AG10803 (cell line): ENCODE measurements around the gene KLF11.

Experiments used
- DNase-seq: peaks from one replicate; pipeline ENCODE4 v3.0.0; 2010; ENCODE audit warnings: low read depth
- H3K4me3 ChIP-seq: 2 replicates; pipeline ENCODE4 v1.5.1; 2011; ENCODE audit warnings: mild to moderate bottlenecking, low read length, control low read depth
- TF ChIP-seq, protein P1 (sequence below): conservative IDR thresholded peaks from 2 replicates; pipeline ENCODE4 v1.5.1; 2011; ENCODE audit warnings: mild to moderate bottlenecking, low read length, control low read depth, inconsistent platforms

KLF11 gene

DNA sequence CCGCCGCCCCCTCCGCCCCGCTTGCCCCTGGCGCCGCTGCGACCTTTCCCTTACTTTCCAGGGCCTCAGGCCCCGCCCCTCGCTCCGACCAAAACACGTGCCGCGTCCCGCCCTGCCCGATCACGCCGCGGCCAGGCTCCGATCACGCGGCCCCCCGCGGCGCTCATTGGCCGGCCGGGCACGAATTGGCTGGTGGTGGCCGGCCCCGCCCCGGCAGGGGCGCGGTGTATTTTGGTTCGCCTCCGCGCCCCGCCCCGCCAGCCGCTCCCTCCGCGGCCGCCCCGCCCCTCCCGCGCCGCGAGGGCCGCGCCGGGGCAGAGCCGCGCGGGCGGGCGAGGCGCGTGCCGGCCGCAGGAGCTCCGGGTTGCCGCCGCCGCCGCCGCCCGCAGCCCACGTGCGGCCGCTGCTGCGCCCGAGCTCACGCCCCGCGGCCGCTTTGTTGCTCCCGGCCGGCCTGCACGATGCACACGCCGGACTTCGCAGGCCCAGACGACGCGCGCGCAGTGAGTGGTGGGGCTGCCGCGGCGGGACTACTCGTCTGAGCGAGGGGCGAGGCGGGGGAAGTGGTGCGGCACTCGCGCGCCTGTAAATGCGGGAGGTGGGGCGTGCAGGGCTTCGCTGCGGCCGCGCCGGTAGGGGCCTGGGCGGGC, at the start of gene KLF11:
Gene KLF11, plus strand, starts transcription at position 295 of the 650 bp plus-strand sequence. Its CDS starts 167 bp downstream, at position 462.
- DNase-seq, result peak; percentile 87
- TF ChIP-seq, protein P1, sequence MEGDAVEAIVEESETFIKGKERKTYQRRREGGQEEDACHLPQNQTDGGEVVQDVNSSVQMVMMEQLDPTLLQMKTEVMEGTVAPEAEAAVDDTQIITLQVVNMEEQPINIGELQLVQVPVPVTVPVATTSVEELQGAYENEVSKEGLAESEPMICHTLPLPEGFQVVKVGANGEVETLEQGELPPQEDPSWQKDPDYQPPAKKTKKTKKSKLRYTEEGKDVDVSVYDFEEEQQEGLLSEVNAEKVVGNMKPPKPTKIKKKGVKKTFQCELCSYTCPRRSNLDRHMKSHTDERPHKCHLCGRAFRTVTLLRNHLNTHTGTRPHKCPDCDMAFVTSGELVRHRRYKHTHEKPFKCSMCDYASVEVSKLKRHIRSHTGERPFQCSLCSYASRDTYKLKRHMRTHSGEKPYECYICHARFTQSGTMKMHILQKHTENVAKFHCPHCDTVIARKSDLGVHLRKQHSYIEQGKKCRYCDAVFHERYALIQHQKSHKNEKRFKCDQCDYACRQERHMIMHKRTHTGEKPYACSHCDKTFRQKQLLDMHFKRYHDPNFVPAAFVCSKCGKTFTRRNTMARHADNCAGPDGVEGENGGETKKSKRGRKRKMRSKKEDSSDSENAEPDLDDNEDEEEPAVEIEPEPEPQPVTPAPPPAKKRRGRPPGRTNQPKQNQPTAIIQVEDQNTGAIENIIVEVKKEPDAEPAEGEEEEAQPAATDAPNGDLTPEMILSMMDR, result no peak
- peak within 1 kb of the TSS; percentile 63 for H3K4me3 ChIP-seq

DNA sequence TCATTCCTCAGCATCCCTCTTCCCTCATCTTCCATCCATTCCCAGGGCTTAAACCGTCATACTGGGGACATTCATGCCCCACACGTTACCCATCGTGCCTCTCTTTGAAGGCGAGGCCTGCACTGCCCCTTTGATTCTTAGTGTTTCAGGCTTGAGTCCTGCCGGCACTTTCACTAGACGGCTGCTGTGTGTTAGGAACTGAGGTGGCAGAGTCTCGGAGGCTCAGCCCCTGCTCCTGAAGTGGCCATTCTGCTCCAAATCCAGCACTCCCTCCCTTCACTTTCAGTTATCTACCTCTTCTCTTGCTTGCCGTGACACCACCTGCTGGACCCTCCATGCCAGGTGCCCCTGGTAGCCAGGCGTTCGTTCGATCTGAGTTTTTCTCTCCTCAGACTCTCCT, 48.9 kb upstream of the KLF11 start:
- TF ChIP-seq, protein P1, result no peak
- DNase-seq, result no peak
- H3K4me3 ChIP-seq, result no peak overlapping the region

DNA sequence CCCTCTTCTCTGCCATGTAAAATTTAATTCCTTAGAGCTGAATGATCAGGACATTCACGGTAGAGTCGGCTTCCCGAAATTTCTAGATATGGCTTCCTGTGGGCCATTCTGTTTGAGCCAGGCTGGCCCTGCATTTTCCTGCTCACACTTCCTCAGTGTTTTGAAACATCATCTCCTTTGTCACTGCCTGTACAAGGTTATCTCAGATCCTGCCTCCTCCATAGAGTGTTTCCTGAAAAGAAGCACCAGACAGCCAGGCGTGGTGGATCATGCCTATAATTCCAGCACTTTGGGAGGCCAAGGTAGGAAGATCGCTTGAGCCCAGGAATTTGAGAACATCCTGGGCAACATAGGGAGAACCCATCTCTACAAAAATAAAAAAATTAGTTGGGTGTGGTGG, 48.3 kb upstream of the KLF11 start:
- TF ChIP-seq, protein P1, result no peak
- no peak overlapping the region for H3K4me3 ChIP-seq
- DNase-seq, result no peak

DNA sequence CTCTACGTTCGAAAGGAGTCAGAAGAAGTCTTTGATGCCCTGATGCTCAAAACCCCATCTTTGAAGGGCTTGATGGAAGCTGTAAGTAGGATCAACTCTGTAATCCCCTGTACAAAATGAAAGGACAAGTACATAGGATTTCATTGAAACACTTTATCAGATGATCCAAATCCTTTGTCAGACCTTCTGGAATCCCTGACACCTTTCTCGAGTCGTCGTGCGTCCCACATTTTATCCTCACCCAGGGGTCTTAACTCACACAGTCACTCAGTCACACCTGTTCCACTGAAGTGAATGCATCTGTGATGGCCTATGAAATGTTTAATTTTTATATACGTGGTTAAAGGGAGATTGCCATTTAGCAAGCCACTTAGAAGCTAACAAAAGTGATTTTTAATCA, 47.0 kb upstream of the KLF11 start:
- TF ChIP-seq, protein P1, result no peak
- DNase-seq, result no peak
- H3K4me3 ChIP-seq, result no peak overlapping the region

DNA sequence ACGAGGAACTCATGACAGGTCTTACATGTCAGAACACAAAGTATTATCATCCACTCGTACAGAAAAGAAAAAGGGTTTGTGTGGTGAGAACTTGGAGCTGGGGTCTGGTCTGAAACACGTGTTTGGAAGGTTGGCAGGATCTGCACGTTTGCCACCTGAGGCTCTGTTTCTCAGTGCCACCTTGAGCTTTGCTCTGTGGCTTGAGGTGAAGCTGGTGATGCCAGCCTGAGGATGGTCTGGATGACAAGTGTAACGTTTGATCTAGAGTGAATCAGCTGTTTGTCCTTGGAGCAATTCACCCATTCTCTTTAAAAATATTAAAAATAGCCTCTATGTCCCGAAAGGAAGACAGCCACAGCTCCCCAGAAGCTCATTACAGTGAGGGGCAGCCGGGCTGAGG, 45.4 kb upstream of the KLF11 start:
- TF ChIP-seq, protein P1, result no peak
- H3K4me3 ChIP-seq, result no peak overlapping the region
- DNase-seq, result no peak

DNA sequence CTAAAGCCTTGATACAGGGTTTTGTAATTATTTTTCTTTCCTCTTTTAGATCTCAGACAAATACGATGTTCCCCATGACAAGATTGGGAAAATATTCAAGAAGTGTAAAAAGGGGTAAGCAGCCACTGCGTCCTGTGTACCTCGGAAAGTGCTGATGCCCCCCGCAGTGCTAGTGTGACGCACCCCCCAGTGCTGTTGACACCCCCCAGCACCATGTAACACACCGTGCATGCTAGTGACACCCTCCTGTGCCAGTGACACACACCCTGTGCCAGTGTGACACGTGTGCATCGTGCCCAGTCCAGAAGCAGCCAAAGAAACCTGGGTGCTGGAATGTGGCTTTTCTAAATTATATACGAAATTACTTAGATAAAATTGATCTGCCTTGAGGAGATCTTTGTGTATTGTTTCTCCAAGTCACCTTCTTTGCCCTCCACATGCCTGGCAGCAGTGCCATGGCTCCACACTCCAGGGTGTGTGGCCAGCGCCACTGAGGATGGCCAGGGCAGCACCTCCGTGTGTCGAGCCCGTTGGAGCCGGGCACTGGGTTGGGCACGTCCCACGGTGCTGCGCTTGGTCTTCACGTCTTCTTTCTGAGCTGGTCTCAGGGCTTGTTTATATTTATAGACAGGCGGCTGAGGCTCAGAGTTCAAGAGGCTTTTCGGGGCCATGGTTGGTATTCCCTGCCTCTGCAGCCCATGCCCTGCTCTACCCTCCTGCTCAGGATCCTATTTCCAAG, 44.3 kb upstream of the KLF11 start:
- DNase-seq, result no peak
- H3K4me3 ChIP-seq, result no peak overlapping the region
- TF ChIP-seq, protein P1, result no peak

DNA sequence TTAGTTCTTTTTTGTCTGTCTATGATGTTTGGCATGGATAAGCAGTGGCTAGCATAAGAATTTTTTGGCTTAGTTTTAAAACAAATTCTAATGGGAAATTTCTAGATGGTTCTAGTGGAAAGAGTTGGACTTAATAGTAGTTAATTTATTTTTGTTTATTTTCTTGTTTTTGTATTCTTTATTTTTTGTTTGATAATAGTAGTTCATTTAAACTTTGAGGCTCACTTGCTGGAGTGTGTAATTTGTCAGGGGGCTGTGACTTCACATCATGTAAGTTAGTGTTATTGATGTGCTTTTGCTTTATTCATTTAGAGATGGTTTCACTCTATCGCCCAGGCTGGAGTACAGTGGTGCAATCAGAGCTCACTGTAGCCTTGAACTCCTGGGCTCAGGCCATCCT, 43.7 kb upstream of the KLF11 start:
- DNase-seq, result no peak
- H3K4me3 ChIP-seq, result no peak overlapping the region
- TF ChIP-seq, protein P1, result no peak
